ENCODE measurements around the gene CCNYL1.
"Not testable (repeated sequence)": the region's sequence is repeated elsewhere in the genome, so short reads cannot be mapped to it uniquely, and the experiment has no call there.

Gene CCNYL1

GRCh38 chr2:207710814-207711740, at the start of gene CCNYL1:
TSS of gene CCNYL1 (plus strand) at chr2:207711640. CDS start at chr2:207711897, 257 bp downstream.
- DNase-seq = peak; percentile 99

GRCh38 chr2:207662203-207662602, 49.2 kb upstream of the CCNYL1 start:
- DNase-seq = peak; percentile 4

GRCh38 chr2:207663870-207664545, 47.4 kb upstream of the CCNYL1 start:
- no peak for DNase-seq

- no peak for DNase-seq
These were observed 40.6 kb upstream of the CCNYL1 start for GRCh38 chr2:207670887-207671286.

GRCh38 chr2:207673431-207673830, 38.0 kb upstream of the CCNYL1 start:
- no peak for DNase-seq

GRCh38 chr2:207674266-207674774, 37.1 kb upstream of the CCNYL1 start:
- no peak for DNase-seq

GRCh38 chr2:207674826-207675225, 36.6 kb upstream of the CCNYL1 start:
- no peak for DNase-seq

GRCh38 chr2:207676827-207677354, 34.5 kb upstream of the CCNYL1 start:
- DNase-seq = no peak

- DNase-seq = no peak
These were observed 30.0 kb upstream of the CCNYL1 start for GRCh38 chr2:207681431-207681830.

- no peak for DNase-seq
These were observed 28.9 kb upstream of the CCNYL1 start for GRCh38 chr2:207682557-207682956.

- no peak for DNase-seq
These were observed 28.0 kb upstream of the CCNYL1 start for GRCh38 chr2:207683438-207683837.

- DNase-seq = no peak
These were observed 27.4 kb upstream of the CCNYL1 start for GRCh38 chr2:207683879-207684627.

- DNase-seq = no peak
These were observed 24.6 kb upstream of the CCNYL1 start for GRCh38 chr2:207686812-207687211.

- no peak for DNase-seq
These were observed 22.8 kb upstream of the CCNYL1 start for GRCh38 chr2:207688597-207688996.

- not testable (repeated sequence) for DNase-seq
These were observed 20.5 kb upstream of the CCNYL1 start for GRCh38 chr2:207690845-207691461.

GRCh38 chr2:207692206-207693065, 19.0 kb upstream of the CCNYL1 start:
- peak; percentile 33 for DNase-seq

- DNase-seq = no peak
These were observed 17.7 kb upstream of the CCNYL1 start for GRCh38 chr2:207693641-207694249.

- no peak for DNase-seq
These were observed 16.6 kb upstream of the CCNYL1 start for GRCh38 chr2:207694811-207695281.

GRCh38 chr2:207695293-207695692, 16.1 kb upstream of the CCNYL1 start:
- DNase-seq = no peak

GRCh38 chr2:207696911-207697310, 14.5 kb upstream of the CCNYL1 start:
- DNase-seq = not testable (repeated sequence)

GRCh38 chr2:207697411-207697810, 14.0 kb upstream of the CCNYL1 start:
- DNase-seq = no peak

Measured in stimulated activated CD4-positive, alpha-beta T cell treated with anti-CD3 and anti-CD28 coated beads, Interleukin-1b, Interleukin-23, amount 100 ng/mL, for 48 hours (primary cell).